Measurements from ENCODE around the gene GIMD1.

DNA sequence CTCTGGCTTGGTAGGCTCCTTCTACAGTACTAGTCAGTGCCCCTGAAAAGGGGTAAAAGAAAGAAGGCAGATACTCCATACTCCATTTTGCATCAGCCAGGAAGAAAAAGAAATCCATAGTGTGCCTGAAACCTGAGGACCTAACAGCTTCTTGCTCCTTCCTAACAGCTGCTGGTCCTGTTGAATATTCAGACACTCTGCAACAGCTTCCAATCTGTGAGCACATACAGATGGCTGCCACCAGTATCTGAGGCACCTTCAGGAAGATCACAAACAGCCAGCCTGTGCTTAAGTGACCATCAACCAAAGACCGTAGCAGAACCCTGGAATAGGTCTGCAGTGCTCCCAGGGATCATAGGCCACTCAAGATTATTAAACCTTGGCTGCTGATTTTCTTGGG lies 4.3 kb downstream of the GIMD1 start:
- TF ChIP-seq CTCF (IDR thresholded peaks at IDR 0.05; ENCODE audit: low read depth, low read length, poor library complexity, severe bottlenecking), result no peak
- TF ChIP-seq EZH2phosphoT487 (IDR thresholded peaks at IDR 0.05; ENCODE audit: borderline replicate concordance, low read length), result no peak
